ENCODE data around the gene C10orf90. TPM values are rescaled to one million over a fixed set of nuclear protein-coding genes. Genes with fewer than 3 reads are reported as not detected.

The C10orf90 gene
- total RNA-seq, 1 donor from 2014 or later: not detected

DNA sequence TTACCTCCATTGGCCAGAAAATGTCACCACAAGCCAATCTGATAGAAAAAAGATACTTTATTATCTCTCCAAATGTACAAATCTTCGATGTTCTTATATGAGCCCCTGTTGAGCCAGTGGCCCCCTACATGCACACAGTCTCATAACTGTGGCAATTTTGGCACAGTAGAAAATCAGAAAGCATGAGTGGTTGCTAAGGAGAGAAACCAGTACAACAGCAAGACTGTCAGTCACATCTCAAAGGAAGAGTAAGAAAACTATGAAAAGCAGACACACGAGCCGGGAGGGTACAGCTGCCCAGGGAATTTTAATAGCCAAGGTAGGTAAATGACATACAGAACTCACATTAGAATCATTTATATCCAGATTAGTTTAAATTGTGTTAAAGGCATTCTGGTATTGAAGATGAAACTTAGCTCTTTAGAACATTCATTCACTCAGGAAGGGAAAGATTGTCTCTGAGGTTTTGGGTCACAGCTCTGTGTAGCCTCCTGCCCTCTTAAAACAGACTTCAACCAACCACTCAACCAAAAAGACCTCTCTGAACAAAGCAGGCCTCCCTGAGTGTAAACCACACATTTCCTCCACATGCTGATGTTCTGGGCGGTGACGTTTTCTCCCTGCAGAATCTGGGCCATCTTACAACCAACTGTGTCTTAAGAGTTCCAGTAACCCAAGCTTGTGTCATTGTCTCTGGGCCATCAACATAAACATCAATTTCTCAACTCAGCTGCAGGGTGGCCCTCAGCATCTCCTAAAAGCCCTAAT, 201.4 kb downstream of the C10orf90 start:
- Mint-ChIP-seq H3K4me1 (ENCODE audit: low read depth) (no peaks in the 10 kb centered on the region), H3K36me3 (ENCODE audit: insufficient read depth) (no peaks in the 10 kb centered on the region), H3K27ac (no peak overlapping the region), H3K9me3 (ENCODE audit: low read depth) (no peaks in the 10 kb centered on the region), H3K27me3 (peaks cover 36% of the 10 kb centered on the region), H3K4me3 (ENCODE audit: low read depth) (no peak overlapping the region)
- DNase-seq (ENCODE audit: low spot score, unreplicated experiment): no peak
- TF ChIP-seq, protein P1, sequence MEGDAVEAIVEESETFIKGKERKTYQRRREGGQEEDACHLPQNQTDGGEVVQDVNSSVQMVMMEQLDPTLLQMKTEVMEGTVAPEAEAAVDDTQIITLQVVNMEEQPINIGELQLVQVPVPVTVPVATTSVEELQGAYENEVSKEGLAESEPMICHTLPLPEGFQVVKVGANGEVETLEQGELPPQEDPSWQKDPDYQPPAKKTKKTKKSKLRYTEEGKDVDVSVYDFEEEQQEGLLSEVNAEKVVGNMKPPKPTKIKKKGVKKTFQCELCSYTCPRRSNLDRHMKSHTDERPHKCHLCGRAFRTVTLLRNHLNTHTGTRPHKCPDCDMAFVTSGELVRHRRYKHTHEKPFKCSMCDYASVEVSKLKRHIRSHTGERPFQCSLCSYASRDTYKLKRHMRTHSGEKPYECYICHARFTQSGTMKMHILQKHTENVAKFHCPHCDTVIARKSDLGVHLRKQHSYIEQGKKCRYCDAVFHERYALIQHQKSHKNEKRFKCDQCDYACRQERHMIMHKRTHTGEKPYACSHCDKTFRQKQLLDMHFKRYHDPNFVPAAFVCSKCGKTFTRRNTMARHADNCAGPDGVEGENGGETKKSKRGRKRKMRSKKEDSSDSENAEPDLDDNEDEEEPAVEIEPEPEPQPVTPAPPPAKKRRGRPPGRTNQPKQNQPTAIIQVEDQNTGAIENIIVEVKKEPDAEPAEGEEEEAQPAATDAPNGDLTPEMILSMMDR (IDR thresholded peaks at IDR 0.05; ENCODE audit: unreplicated experiment): no peak

GRCh38 chr10:126468467-126468866, 202.0 kb downstream of the C10orf90 start:
- TF ChIP-seq, protein P1 (IDR thresholded peaks at IDR 0.05; ENCODE audit: unreplicated experiment): no peak
- Mint-ChIP-seq H3K4me3 (ENCODE audit: low read depth) (no peak overlapping the region), H3K9me3 (ENCODE audit: low read depth) (no peaks in the 10 kb centered on the region), H3K36me3 (ENCODE audit: insufficient read depth) (no peaks in the 10 kb centered on the region), H3K4me1 (ENCODE audit: low read depth) (no peaks in the 10 kb centered on the region), H3K27me3 (peaks cover 40% of the 10 kb centered on the region), H3K27ac (no peak overlapping the region)
- DNase-seq (ENCODE audit: low spot score, unreplicated experiment): no peak

DNA sequence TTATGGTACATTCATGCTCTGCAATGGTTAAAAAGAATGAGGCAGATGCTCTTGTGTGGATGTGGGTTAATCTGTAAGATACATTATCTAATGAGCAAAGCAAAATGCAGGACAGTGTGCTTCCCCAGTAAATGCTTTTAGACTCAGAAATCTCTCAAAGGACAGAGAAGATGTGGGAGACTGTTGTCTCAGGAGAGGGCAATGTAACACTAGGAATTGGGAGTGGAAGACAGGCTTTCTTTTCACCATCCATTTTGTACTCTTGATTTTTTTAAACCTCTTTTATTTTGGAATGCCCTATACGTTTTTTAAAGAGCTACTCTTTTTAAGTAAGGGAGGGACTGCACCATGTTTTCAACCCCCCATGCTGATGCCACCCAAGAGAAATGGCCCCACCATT, 204.7 kb downstream of the C10orf90 start:
- Mint-ChIP-seq H3K4me1 (ENCODE audit: low read depth) (no peaks in the 10 kb centered on the region), H3K36me3 (ENCODE audit: insufficient read depth) (no peaks in the 10 kb centered on the region), H3K9me3 (ENCODE audit: low read depth) (no peaks in the 10 kb centered on the region), H3K27me3 (peaks cover 51% of the 10 kb centered on the region), H3K4me3 (ENCODE audit: low read depth) (no peak overlapping the region), H3K27ac (no peak overlapping the region)
- TF ChIP-seq, protein P1 (IDR thresholded peaks at IDR 0.05; ENCODE audit: unreplicated experiment): no peak
- no peak for DNase-seq (ENCODE audit: low spot score, unreplicated experiment)

GRCh38 chr10:126463286-126463685, 207.2 kb downstream of the C10orf90 start:
- H3K27ac Mint-ChIP-seq: no peak overlapping the region
- DNase-seq (ENCODE audit: low spot score, unreplicated experiment): no peak
- no peak overlapping the region for H3K4me3 Mint-ChIP-seq (ENCODE audit: low read depth)
- H3K36me3 Mint-ChIP-seq (ENCODE audit: insufficient read depth): no peaks in the 10 kb centered on the region
- H3K4me1 Mint-ChIP-seq (ENCODE audit: low read depth): no peaks in the 10 kb centered on the region
- TF ChIP-seq, protein P1 (IDR thresholded peaks at IDR 0.05; ENCODE audit: unreplicated experiment): no peak
- no peaks in the 10 kb centered on the region for H3K9me3 Mint-ChIP-seq (ENCODE audit: low read depth)
- peaks cover 39% of the 10 kb centered on the region for H3K27me3 Mint-ChIP-seq

- H3K27ac Mint-ChIP-seq: no peak overlapping the region
- no peak overlapping the region for H3K4me3 Mint-ChIP-seq (ENCODE audit: low read depth)
- TF ChIP-seq, protein P1 (IDR thresholded peaks at IDR 0.05; ENCODE audit: unreplicated experiment): no peak
- no peaks in the 10 kb centered on the region for H3K9me3 Mint-ChIP-seq (ENCODE audit: low read depth)
- H3K27me3 Mint-ChIP-seq: peaks cover 41% of the 10 kb centered on the region
- H3K36me3 Mint-ChIP-seq (ENCODE audit: insufficient read depth): no peaks in the 10 kb centered on the region
- DNase-seq (ENCODE audit: low spot score, unreplicated experiment): no peak
- H3K4me1 Mint-ChIP-seq (ENCODE audit: low read depth): no peaks in the 10 kb centered on the region
Measured at GRCh38 chr10:126461289-126461940, 209.1 kb downstream of the C10orf90 start.
